ENCODE measurements around the gene DHDH.
"Not testable (repeated sequence)": the region's sequence is repeated elsewhere in the genome, so short reads cannot be mapped to it uniquely, and the experiment has no call there.

DHDH gene

DNA sequence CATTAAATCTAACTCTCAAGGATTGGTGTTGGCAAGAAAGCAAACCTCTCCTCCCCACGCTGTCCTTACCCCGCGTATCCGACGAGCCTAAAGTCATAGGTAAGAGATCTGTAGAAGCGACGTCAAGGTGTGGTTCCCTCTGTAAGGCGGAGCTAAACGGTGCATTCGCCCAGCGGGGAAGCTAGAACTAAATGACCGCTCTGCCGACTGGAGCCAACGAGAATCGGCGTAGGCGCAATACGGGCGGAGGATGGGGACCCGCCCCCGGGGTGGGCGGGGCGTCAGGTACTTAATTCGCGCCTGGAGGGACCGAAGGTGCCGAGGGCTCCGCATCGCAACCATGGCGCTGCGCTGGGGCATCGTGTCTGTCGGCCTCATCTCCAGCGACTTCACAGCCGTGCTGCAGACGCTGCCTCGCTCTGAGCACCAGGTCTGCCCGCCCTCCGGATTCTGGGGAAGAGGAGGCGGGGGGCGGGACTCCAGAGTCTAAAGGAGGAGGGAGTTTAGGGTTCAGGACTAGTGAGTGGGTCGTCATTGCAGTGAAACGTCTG, at the start of gene DHDH:
DHDH (plus strand) TSS at position 318 of the 551 bp plus-strand sequence; CDS start at position 341, 23 bp downstream.
- DNase-seq, result peak; percentile 71

- DNase-seq, result no peak
These were observed 49.8 kb upstream of the DHDH start for GRCh38 chr19:48883726-48884125.

GRCh38 chr19:48887861-48888612, 45.5 kb upstream of the DHDH start:
- DNase-seq, result no peak

DNA sequence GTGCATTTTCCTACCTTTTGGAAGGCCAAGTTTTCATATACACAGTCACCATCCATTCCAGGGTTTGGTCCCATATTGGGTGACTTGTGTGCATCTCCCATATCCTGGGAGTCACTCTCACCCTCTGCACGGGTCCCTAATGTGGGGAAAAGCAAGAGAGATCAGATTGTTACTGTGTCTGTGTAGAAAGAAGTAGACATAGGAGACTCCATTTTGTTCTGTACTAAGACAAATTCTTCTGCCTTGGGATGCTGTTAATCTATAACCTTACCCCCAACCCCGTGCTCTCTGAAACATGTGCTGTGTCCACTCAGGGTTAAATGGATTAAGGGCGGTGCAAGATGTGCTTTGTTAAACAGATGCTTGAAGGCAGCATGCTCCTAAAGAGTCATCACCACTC, 44.0 kb upstream of the DHDH start:
- not testable (repeated sequence) for DNase-seq

GRCh38 chr19:48890551-48890950, 42.9 kb upstream of the DHDH start:
- DNase-seq, result no peak

- no peak for DNase-seq
These were observed 38.3 kb upstream of the DHDH start for GRCh38 chr19:48895226-48895625.

DNA sequence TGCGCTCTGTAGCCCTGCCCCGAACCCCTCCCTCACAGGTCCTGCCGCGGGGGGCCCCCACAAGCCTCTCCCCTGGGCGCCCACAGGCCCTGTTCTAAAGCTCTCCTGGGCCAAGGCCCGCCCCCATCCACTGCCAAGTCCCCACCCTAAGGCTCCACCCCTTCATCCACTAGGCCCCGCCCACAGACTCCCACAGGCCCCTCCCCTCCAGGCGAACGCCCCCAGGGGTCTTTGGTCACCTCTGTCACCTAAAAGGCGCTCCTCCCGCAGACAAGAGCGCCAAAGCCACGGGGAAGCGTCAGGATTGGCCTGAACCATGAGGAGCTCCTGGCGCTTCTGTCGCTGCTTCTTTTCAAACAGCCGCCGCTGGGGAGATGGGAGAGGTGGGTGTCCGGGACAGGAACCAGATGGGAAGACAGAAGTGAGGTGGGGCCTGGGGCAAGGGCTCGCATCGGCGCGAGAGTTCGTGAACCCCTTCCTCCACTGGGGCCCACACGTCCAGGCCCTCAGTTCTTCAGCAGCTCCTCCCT, 37.2 kb upstream of the DHDH start:
- no peak for DNase-seq

DNA sequence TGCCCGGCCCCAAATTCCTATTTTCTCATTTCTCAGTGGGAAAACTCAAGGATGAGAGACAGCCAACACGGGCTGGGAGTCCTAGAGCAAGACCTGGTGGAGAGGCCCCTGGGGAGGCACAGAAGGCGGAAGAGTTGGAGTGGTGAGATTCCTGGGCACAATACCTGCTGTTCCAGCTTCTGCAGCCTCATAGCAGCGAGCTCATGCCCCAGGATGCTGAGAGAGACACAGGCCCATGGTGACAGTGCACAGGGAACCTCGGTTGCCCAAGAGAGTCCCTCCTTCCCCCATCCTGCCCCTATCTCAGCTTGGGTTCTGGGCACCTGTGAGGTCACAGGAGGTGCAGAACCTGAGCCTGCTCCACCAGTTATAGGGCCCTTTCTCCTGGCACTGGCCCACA, 36.3 kb upstream of the DHDH start:
- DNase-seq, result no peak

DNA sequence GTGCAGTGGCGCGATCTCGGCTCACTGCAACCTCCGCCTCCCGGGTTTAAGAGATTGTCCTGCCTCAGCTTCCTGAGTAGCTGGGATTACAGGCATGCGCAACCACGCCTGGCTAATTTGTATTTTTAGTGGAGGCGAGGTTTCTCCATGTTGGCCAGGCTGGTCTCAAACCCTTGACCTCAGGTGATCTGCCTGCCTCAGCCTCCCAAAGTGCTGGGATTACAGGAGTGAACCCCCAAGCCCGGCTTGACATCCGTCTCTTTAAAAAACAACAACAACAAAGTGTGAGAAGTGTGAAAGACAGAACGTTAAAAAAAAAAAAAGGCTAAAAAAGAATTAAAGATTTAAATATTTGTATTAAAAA, 34.1 kb upstream of the DHDH start:
- not testable (repeated sequence) for DNase-seq

DNA sequence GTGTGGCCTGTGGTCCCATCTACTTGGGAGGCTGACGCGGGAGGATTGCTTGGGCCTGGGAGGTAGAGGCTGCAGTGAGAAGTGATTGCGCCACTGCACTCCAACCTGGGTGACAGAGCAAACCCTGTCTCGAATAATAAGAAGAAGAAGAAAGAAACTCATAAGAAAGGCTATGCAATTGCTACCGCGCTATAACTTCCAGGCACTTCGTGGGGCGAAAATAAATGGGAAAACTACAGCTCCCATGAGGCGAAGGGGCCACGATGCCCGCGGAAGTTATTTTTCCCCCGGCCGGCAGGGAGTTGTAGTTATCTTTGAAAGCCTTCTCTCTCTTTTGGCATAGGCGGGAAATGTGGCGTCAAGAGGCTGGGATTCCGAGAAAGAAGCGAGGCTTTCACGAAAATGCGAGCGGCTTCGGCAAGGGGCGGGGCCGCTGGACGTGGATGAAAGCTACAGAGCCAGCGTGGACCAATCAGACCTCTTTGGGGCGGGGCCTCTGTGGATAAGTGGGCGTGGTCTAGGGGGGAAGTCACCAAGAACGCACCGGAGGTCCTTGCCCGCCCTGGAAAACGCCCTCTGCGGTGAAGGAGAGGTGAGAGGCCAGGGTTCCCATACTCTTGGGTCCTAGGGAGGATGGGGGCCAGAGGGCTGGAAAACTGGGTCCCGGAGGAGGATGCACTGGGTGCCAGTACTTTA, 33.6 kb upstream of the DHDH start, which contains the start of gene NUCB1:
NUCB1 (plus strand) TSS at position 532 of the 696 bp plus-strand sequence. CDS start 485 bp downstream, outside the sequence.
- peak; percentile 99 for DNase-seq

- no peak for DNase-seq
These were observed 32.8 kb upstream of the DHDH start for GRCh38 chr19:48900477-48901406.

DNA sequence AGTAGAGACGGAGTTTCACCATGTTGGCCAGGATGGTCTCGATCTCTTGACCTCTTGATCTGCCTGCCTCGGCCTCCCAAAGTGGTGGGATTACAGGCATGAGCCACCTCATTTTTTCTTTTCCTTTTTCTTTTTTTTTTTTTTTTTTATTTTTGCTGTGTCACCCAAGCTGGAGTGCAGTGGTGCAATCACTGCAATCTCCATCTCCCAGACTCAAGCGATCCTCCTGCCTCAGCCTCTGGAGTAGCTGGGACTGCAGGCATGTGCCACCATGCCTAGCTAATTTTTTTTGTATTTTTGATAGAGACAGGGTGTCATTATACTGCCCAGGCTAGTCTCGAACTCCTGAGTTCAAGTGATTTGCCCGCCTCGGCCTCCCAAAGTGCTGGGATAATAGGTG, 31.2 kb upstream of the DHDH start:
- DNase-seq, result not testable (repeated sequence)

- not testable (repeated sequence) for DNase-seq
These were observed 29.7 kb upstream of the DHDH start for GRCh38 chr19:48903788-48904187.

DNA sequence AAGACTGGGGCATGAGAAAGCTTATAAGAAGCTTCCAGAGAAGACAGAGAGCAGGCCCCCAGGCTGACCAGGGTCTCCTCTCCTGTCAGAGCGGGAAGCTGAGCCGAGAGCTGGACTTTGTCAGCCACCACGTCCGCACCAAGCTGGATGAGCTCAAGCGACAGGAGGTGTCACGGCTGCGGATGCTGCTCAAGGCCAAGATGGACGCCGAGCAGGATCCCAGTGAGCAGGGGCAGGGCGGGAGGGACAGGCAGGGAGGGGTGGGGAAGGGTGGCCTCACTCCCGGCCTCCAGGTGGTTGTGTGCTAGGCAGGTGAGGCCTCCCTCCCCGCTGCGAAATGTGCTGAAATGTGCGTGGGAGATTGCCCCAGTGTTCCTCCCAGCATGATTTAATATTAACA, 27.8 kb upstream of the DHDH start:
- DNase-seq, result no peak

DNA sequence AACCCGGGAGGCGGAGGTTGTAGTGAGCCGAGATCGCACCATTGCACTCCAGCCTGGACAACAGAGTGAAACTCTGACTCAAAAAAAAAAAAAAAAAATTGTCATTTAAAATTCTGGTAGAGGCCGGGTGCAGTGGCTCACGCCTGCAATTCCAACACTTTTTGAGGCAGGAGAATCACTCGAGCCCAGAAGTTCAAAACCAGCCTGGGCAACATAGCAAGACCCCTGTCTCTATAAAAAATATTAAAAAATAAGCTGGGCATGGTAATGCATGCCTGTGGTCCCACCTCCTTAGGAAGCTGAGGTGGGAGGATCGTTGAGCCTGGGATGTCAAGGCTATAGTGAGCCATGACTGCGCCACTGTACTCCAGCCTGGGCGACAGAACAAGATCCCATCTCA, 27.2 kb upstream of the DHDH start:
- no peak for DNase-seq

DNA sequence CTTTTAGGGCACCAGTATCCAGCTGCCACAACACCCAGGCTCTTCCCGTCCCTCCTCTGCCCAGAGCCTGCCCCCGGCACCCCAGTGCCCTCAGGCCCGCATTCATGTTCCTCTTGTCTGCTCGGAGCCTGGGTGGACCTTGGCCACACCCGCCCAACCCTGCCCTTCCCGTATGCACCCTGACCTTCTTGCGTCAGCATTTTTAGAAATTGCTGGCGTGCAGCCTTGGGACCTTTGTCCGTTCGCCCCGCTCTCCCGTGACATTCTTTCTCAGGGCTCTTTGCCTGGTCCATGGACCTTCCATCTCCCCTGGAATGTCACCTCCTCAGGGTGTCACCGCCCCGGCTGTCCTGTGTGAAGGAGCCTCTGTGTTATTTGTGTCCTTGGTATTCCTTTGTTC, 25.8 kb upstream of the DHDH start:
- DNase-seq, result no peak

DNA sequence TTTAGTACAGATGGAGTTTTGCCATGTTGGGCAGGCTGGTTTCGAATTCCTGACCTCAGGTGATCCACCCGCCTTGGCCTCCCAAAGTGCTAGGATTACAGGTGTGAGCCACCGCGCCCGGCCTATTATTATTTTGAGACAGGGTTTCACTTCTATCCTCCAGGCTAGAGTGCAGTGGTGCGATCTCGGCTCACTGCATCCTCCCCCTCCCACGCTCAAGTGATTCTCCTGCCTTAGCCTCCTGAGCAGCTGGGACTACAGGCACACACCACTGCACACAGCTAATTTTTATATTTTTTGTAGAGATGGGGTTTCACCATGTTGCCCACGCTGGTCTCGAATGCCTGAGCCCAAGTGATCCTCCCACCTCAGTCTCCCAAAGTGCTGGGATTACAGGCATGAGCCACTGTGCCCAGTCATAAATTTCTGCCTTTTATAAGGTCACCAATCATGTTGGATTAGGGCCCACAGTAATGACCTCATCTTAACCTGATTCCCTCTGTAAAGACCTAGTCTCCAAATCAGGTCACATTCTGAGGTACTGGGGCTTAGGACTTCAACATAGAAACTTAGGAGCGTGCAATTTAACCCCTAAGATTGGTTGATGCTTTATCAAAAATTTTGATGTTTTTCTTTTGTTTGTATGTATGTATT, 23.9 kb upstream of the DHDH start:
- DNase-seq, result not testable (repeated sequence)

- no peak for DNase-seq
These were observed 22.7 kb upstream of the DHDH start for GRCh38 chr19:48910803-48911202.

DNA sequence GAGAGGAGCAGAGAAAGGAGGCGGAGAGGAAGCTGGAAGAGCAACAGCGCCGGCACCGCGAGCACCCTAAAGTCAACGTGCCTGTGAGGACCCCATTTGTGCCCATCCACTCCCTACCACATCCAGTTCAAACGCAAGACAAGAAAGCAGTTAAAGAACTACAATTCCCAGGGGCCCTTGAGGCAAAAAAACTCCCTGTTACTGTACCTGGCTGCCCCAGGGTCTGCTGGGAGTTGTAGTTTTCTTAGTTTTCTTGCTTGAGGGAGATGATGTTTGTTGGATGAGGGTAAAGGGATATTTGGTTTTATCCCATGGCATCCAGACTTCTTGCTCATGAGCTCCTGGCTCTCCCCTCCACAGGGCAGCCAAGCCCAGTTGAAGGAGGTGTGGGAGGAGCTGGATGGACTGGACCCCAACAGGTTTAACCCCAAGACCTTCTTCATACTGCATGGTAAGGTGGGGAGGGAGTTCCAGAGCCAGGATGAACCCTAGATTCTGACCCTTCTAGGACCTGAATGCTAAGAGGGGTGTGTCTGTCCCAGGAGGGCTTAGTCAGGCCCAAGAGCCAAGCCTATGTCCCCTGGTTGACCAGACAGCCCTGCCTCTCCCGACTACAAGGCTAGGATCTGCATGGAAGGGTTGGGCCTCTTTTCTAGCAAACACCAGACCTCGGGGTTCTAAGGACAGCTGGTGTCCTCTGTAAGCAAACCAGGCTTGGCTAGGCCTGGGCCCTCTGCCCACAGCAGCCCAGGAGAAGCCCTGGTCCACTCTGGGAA, 20.2 kb upstream of the DHDH start:
- DNase-seq, result no peak

GRCh38 chr19:48914181-48914580, 19.3 kb upstream of the DHDH start:
- no peak for DNase-seq

GRCh38 chr19:48915757-48916156, 17.7 kb upstream of the DHDH start:
- DNase-seq, result no peak
